Measurements from ENCODE around the gene BIRC7.
"Not testable (repeated sequence)": the region's sequence is repeated elsewhere in the genome, so short reads cannot be mapped to it uniquely, and the experiment has no call there.

DNA sequence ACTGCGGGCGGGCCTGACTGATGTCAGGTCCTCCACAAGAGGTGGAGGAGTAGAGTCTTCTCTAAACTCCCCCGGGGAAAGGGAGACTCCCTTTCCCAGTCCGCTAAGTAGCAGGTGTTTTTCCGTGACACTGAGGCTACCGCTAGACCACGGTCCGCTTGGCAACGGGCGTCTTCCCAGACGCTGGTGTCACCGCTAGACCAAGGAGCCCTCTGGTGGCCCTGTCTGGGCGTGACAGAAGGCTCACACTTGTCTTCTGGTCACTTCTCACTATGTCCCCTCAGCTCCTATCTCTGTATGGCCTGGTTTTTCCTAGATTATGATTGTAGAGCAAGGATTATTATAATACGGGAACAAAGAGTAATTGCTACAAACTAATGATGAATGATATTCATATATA, 15.6 kb downstream of the BIRC7 start:
- TF ChIP-seq, protein P1, sequence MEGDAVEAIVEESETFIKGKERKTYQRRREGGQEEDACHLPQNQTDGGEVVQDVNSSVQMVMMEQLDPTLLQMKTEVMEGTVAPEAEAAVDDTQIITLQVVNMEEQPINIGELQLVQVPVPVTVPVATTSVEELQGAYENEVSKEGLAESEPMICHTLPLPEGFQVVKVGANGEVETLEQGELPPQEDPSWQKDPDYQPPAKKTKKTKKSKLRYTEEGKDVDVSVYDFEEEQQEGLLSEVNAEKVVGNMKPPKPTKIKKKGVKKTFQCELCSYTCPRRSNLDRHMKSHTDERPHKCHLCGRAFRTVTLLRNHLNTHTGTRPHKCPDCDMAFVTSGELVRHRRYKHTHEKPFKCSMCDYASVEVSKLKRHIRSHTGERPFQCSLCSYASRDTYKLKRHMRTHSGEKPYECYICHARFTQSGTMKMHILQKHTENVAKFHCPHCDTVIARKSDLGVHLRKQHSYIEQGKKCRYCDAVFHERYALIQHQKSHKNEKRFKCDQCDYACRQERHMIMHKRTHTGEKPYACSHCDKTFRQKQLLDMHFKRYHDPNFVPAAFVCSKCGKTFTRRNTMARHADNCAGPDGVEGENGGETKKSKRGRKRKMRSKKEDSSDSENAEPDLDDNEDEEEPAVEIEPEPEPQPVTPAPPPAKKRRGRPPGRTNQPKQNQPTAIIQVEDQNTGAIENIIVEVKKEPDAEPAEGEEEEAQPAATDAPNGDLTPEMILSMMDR (conservative IDR thresholded peaks at IDR 0.05): not testable (repeated sequence)
- not testable (repeated sequence) for TF ChIP-seq ZFX (IDR thresholded peaks at IDR 0.05)
